NB4 (cell line): Measurements from ENCODE around the gene GPR142.

Experiments used
- DNase-seq: peaks from one replicate; pipeline ENCODE4 v3.0.0; 2010; ENCODE audit warnings: low read depth
- H3K4me3 ChIP-seq: one replicate; pipeline ENCODE4 v1.5.1; 2011; ENCODE audit warnings: mild to moderate bottlenecking, low read depth, low read length, moderate library complexity
- CTCF ChIP-seq: IDR thresholded peaks from one replicate; pipeline ENCODE4 v1.5.1; 2012; ENCODE audit warnings: low read depth, low read length
- MAX ChIP-seq: IDR thresholded peaks from 2 replicates; pipeline ENCODE4 v1.6.1; 2011; ENCODE audit warnings: low read depth, low read length
- MYC ChIP-seq: IDR thresholded peaks from 2 replicates; pipeline ENCODE4 v1.6.1; 2011; ENCODE audit warnings: low read depth, low read length
- POLR2A ChIP-seq: IDR thresholded peaks from 2 replicates; pipeline ENCODE4 v1.6.1; 2011; ENCODE audit warnings: mild to moderate bottlenecking; ENCODE audit not compliant: insufficient read length; ENCODE audit errors: extremely low read depth

The GPR142 gene

GRCh38 chr17:74372426-74372825, 5.1 kb downstream of the GPR142 start:
- H3K4me3 ChIP-seq = no peak overlapping the region
- TF ChIP-seq CTCF (no peak), MYC (no peak), MAX (no peak), POLR2A (no peak)
- no peak for DNase-seq

GRCh38 chr17:74373838-74374606, 6.7 kb downstream of the GPR142 start:
- TF ChIP-seq POLR2A (no peak), MAX (no peak), CTCF (no peak), MYC (no peak)
- no peak overlapping the region for H3K4me3 ChIP-seq
- DNase-seq = no peak

- no peak overlapping the region for H3K4me3 ChIP-seq
- TF ChIP-seq MYC (no peak), MAX (no peak), CTCF (no peak), POLR2A (no peak)
- DNase-seq = no peak
These were observed 7.6 kb downstream of the GPR142 start for GRCh38 chr17:74374858-74375257.

- no peak overlapping the region for H3K4me3 ChIP-seq
- peak; percentile 90 for DNase-seq
- TF ChIP-seq CTCF = peak; percentile 72
- no peak for TF ChIP-seq POLR2A
- TF ChIP-seq MYC = no peak
- no peak for TF ChIP-seq MAX
These were observed 12.3 kb downstream of the GPR142 start for GRCh38 chr17:74379495-74380085.

GRCh38 chr17:74380086-74380958, 13.0 kb downstream of the GPR142 start:
- no peak for TF ChIP-seq POLR2A
- TF ChIP-seq CTCF = no peak
- no peak for TF ChIP-seq MYC
- no peak for TF ChIP-seq MAX
- peak; percentile 54 for DNase-seq
- H3K4me3 ChIP-seq = no peak overlapping the region
